AG09309 (cell line): Measurements from ENCODE around the gene SPIRE2.
"Not testable (repeated sequence)": the region's sequence is repeated elsewhere in the genome, so short reads cannot be mapped to it uniquely, and the experiment has no call there.

Experiments
- DNase-seq: peaks from one replicate; pipeline ENCODE4 v3.0.0-alpha.2; 2010; ENCODE audit warnings: low read depth
- H3K4me3 ChIP-seq: 2 replicates; pipeline ENCODE4 v1.5.1; 2011; ENCODE audit warnings: mild to moderate bottlenecking, low read depth, low read length, moderate library complexity; ENCODE audit not compliant: control insufficient read depth
- TF ChIP-seq, protein P1 (sequence below): IDR thresholded peaks from 2 replicates; pipeline ENCODE4 v1.5.1; 2011; ENCODE audit warnings: mild to moderate bottlenecking, low read depth, low read length, inconsistent platforms; ENCODE audit not compliant: insufficient read depth, control insufficient read depth; ENCODE audit errors: missing control alignments

SPIRE2 gene

DNA sequence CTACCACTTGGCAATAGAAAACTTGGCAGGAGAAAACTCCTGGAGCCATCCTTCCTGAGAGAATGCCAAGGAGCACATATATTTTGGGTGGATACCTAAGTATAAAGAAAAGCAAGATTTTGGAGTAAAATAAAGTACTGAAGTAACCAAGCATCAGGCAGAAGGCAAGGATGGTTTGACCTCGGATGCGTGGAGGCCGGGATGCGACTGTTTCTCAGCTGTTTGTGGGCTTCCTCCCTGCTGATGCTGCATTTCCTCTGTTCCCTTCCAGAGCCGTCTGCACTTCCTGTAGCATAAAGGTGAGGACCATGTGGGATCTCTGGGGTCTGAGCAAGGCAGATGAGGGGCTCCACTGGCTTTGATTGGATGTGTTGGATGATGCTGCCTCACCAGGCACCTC lies 39.6 kb downstream of the SPIRE2 start:
- DNase-seq, result no peak
- TF ChIP-seq, protein P1, sequence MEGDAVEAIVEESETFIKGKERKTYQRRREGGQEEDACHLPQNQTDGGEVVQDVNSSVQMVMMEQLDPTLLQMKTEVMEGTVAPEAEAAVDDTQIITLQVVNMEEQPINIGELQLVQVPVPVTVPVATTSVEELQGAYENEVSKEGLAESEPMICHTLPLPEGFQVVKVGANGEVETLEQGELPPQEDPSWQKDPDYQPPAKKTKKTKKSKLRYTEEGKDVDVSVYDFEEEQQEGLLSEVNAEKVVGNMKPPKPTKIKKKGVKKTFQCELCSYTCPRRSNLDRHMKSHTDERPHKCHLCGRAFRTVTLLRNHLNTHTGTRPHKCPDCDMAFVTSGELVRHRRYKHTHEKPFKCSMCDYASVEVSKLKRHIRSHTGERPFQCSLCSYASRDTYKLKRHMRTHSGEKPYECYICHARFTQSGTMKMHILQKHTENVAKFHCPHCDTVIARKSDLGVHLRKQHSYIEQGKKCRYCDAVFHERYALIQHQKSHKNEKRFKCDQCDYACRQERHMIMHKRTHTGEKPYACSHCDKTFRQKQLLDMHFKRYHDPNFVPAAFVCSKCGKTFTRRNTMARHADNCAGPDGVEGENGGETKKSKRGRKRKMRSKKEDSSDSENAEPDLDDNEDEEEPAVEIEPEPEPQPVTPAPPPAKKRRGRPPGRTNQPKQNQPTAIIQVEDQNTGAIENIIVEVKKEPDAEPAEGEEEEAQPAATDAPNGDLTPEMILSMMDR, result no peak

DNA sequence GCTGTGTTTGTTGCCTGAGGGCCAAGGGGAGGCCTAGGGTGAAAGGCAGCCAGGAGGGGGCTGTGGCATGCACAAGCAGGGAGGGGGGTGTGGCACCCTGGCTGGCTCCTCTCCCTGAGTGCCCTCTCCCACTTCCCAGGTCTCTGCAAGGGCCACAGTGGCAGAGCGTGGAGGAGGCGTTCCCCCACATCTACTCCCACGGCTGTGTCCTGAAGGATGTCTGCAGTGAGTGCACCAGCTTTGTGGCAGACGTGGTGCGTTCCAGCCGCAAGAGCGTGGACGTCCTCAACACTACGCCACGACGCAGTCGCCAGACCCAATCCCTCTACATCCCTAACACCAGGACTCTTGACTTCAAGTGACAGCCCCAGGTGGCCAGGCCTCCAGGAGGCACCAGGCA lies 41.6 kb downstream of the SPIRE2 start:
- TF ChIP-seq, protein P1, result no peak
- no peak overlapping the region for H3K4me3 ChIP-seq
- DNase-seq, result no peak

More for the DNA sequence above, 39.6 kb downstream of the SPIRE2 start:
- no peak overlapping the region for H3K4me3 ChIP-seq

DNA sequence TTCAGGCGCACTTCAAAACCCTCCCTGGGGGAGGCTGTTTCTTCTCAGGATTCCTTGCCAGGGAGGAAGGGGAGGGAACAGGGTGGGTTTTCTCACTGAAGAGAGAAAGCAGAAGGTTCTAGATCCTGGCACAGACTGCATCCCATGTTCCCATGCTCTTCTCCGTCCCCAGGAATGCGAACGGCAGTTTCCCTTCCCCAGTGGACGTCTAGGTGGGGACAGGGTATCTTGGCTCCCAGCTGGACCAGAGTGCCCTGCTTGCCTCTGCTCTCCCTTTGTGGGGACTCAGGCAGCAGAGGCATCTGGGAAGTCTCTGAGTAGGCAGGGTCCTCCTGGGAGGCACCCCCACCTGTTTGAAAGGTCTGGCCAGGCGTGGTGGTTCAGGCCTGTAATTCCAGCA lies 42.2 kb downstream of the SPIRE2 start:
- DNase-seq, result no peak
- no peak overlapping the region for H3K4me3 ChIP-seq
- TF ChIP-seq, protein P1, result no peak

DNA sequence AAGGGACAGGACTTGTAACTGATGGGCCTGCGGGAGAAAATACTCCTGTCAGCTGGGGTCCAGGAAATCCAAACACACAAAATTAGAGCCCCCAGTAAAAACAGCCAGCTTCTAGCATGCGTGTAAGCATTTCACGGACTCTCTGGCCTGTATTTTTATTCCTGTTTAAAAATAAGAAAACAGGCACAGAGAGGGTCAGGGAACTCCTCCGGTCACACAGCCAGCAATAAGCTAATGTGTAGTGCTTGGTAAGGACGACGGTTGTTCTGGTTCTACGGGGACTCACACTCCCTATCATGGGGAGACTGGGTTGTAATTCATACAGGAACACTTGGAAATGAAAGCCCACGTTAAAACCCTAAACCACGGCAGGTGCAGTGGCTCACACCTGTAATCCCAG lies 43.6 kb downstream of the SPIRE2 start:
- DNase-seq, result no peak
- no peak overlapping the region for H3K4me3 ChIP-seq
- TF ChIP-seq, protein P1, result no peak

DNA sequence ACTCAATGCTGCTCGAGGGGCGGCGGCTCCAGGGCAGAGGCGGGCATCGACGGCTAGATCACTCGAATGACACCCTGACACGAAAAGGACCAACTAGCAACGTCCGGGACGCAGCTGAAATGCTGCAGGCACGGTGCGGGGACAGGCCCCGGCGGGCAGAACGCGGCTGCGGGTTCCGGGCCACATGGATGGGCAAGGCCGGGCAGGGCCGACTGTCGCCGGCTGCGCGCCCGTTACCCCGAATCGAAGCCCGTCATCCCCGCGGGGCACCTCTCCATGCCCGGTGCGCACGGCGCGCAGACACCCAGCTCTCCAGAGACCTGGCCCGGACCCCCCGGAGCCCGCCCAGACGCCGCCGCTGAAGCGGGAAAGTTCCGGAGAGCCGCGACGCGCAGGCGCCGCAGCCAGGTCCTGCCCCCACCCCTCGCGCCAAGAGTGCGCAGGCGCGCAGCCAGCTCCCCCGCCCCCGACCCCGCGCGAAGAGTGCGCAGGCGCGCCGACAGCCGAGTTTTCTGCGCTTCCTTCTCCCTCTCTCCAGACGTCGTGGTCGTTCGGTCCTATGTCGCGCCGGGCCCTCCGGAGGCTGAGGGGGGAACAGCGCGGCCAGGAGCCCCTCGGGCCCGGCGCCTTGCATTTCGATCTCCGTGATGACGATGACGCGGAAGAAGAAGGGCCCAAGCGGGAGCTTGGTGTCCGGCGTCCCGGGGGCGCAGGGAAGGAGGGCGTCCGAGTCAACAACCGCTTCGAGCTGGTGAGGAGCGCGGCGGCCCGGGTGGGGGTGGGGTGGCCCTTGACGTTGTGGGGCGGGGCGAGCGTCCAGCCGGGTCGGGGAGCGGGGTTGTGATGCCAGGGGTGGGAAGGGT lies 45.1 kb downstream of the SPIRE2 start, which contains the start of gene TCF25:
TCF25 (plus strand) TSS at position 484 of the 863 bp plus-strand sequence; CDS start at position 560, 76 bp downstream.
- peak; percentile 21 for DNase-seq
- TF ChIP-seq, protein P1, result no peak
- H3K4me3 ChIP-seq, result peak within 1 kb of the TSS; percentile 88

DNA sequence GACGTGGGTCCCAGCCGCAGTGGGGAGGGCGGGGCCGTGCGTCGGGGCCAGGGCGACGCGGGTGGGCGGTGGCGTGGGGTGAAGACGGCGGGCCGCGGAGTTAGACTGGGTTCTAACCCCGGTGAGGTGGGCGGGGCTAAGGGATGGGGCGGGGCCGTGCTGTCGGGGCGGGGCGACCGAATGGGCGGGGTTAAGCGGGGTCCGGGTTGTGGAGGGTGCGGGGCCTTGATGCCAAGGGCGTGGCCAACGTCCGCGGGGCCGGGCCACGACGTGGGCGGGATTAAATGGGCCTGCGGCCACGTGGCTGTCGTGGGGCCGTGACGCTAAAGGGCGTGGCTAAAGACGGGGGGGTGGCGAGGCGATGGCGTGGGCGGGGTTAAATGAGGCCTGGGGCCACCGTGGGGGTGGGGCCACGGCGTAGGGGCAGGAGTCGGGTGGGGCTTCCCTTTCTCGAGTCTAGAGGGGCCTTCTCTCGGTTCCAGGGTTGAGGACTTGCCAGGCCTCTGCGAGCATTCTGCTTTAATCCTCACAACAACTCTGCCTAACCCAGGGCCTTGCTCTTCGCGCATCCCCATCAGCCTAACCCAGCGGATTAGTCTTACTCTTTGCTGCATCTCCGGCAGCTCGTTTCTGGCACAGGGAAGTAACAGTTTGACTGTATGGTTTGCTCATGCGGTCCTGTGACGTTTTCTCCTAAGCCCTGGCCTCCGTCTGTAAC lies 45.9 kb downstream of the SPIRE2 start:
- TF ChIP-seq, protein P1, result no peak
- peak overlapping the region; percentile 88 for H3K4me3 ChIP-seq
- DNase-seq, result peak; percentile 81

DNA sequence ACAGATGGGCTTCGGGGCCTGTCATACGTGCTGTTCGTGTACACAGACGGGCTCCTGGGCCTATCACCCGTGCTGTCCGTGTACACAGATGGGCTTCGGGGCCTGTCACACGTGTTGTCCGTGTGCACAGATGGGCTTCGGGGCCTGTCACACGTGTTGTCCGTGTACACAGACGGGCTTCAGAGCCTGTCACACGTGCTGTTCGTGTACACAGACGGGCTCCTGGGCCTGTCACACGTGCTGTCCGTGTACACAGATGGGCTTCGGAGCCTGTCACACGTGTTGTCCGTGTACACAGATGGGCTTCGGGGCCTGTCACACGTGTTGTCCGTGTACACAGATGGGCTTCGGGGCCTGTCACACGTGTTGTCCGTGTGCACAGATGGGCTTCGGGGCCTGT lies 50.8 kb downstream of the SPIRE2 start:
- H3K4me3 ChIP-seq, DNase-seq: not testable (repeated sequence)
